HG03460 (cell line): ENCODE results near the gene SLC25A43.
A peak's percentile ranks its signal among the peaks of the same experiment; 100 is the strongest.
"Not testable (repeated sequence)": the region's sequence is repeated elsewhere in the genome, so short reads cannot be mapped to it uniquely, and the experiment has no call there.

Experiments used
- ATAC-seq: cut with Tn5 transposase; IDR thresholded peaks from one replicate; pipeline ENCODE4 v1.9.1; 2021; ENCODE audit not compliant: unreplicated experiment

The SLC25A43 gene

DNA sequence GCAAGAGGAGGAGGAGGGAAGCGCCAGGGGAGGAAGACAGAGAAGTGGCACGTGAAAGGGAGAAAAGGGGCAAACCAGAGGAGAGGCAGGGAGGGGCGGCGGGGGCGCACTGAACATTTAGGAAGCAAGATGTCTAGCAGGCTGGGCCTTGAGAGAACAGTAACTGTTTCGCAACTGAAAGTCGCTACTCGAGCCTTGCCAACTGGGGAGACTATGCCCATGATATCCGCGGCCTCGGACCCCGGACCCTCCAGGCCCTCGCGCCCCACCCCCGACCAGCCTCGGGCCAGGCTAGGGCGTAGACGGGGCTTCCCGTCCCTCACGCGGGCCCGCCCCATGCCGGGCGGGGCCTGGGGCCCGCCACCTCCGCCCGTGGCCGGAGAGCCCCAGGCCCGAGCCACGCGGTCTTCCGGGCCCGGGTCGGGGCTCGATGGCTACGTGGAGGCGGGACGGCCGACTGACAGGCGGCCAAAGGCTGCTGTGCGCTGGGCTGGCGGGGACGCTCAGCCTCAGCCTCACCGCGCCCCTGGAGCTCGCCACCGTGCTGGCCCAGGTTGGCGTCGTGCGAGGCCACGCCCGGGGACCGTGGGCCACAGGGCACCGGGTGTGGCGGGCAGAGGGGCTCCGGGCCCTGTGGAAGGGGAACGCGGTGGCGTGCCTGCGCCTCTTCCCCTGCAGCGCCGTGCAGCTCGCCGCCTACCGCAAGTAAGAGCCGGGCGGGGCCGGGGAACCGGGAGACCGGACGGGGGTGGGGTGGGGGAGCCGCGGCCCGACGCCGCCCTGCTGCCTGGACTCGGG is at the start of gene SLC25A43:
Gene SLC25A43 (plus strand): TSS at position 363 of the 798 bp plus-strand sequence. CDS start 68 bp downstream, at position 431.
- peak; percentile 92 for ATAC-seq

GRCh38 chrX:119359618-119360382 is 39.3 kb upstream of the SLC25A43 start:
- ATAC-seq = no peak

GRCh38 chrX:119361451-119361850 is 37.7 kb upstream of the SLC25A43 start:
- not testable (repeated sequence) for ATAC-seq

DNA sequence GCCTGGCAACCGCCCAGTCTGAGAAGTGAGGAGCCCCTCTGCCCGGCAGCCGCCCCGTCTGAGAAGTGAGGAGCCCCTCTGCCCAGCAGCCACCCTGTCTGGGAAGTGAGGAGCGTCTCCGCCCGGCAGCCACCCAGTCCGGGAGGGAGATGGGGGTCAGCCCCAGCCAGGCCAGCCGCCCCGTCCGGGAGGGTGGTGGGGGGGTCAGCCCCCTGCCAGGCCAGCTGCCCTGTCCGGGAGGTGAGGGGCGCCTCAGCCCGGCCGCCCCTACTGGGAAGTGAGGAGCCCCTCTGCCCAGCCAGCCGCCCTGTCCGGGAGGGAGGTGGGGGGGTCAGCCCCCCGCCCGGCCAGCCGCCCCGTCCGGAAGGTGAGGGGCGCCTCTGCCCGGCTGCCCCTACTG is 37.1 kb upstream of the SLC25A43 start:
- ATAC-seq = not testable (repeated sequence)

GRCh38 chrX:119363391-119363790 is 35.7 kb upstream of the SLC25A43 start:
- no peak for ATAC-seq

- not testable (repeated sequence) for ATAC-seq
Measured at GRCh38 chrX:119371861-119372260, 27.3 kb upstream of the SLC25A43 start.

DNA sequence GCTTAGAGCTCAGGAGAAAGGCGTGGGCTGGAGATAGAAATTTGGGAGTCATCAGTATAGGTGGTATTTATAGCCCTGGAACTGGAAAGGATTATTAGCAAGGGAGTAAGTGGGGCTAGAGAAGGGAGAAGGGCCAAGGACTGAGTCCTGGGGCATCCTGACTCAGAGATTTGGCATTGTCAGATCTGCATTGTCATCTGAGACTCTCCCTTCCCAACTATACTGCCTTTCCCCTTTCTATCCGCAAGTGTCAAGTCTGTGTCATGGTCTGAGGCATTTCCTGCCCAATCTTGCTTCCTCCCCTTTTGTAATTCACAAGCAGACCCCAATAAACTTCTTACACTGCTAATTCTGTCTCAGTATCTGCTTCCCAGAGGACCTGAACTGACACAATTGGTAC is 24.4 kb upstream of the SLC25A43 start:
- ATAC-seq = no peak

GRCh38 chrX:119375561-119375960 is 23.6 kb upstream of the SLC25A43 start:
- no peak for ATAC-seq

DNA sequence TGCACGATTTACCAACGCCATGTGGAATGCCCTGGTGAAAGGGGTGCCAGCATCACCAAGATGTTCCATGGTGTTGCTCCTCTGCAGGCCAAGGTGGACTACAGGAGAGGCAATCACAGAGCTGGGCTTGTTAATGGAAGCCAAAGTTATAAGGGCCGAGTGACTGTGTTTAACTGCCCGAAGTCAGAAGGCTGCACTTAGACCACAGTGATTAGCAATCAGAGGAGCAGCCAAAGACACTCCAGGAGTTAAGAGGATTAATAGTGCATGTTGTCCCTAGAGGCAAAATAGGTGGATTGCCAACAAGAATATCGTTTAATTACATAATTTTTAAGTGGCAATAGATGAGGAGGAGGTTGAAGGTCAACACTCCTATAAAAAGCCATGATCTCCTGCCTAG is 22.8 kb upstream of the SLC25A43 start:
- ATAC-seq = no peak

DNA sequence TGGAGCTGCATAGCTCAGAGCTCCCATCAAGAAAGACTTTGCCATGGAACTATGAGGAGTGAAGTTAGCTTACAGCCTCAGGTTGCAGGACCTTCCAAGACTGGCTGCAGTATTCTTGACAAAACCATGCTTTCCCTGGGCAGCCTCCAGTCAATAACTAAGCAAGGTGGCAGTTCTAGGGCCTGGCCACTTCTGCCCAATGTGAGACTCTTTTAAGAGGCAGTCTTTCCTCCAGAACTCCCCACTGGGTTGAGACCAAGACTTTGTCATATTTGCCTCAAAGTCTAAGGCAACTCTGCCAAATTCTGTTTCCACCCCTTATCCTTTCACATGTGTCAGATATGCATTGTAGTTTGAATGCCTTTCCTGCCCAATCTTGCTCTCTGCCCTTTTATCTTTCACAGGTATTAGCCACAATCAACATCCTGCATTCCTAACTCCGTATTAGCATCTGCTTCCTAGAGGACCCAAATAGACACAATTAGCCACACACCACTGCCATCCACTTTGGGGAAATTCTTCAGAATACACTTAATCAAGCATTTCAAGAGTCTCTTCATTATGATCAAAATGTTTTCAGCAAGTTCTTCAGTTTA is 17.7 kb upstream of the SLC25A43 start:
- no peak for ATAC-seq

DNA sequence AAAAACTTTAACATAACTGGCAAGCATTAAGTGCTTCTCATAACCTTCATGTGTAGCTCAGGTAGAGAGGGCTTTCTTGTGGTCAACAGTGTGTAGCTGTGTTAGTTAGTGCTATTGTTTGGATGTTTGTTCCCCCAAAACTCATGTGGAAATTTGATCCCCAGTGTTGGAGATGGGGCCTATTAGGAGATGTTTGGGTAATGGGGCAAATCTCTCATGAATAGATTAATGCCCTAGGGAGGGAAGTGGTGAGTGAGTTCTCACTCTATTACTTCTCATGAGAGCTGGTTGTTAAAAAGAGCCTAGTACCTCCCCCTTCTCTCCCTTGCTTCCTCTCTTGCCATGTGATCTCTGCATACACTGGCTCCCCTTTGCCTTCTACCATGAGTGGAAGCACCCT is 16.5 kb upstream of the SLC25A43 start:
- ATAC-seq = no peak

DNA sequence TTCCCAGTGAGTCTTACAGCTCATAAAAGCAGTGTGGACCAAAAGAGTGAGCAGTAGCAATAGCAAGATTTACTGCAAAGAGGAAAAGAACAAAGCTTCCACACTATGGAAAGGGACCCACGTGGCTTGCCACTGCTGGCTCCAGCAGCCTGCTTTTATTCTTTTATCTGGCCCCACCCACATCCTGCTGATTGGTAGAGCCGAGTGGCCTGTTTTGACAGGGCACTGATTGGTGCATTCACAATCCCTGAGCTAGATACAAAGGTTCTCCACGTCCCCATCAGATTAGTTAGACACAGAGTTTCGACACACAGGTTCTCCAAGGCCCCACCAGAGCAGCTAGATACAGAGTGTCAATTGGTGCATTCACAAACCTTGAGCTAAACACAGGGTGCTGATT is 12.5 kb upstream of the SLC25A43 start:
- not testable (repeated sequence) for ATAC-seq

- ATAC-seq = not testable (repeated sequence)
Measured at GRCh38 chrX:119387426-119387825, 11.7 kb upstream of the SLC25A43 start.

GRCh38 chrX:119389214-119389613 is 9.9 kb upstream of the SLC25A43 start:
- ATAC-seq = no peak

DNA sequence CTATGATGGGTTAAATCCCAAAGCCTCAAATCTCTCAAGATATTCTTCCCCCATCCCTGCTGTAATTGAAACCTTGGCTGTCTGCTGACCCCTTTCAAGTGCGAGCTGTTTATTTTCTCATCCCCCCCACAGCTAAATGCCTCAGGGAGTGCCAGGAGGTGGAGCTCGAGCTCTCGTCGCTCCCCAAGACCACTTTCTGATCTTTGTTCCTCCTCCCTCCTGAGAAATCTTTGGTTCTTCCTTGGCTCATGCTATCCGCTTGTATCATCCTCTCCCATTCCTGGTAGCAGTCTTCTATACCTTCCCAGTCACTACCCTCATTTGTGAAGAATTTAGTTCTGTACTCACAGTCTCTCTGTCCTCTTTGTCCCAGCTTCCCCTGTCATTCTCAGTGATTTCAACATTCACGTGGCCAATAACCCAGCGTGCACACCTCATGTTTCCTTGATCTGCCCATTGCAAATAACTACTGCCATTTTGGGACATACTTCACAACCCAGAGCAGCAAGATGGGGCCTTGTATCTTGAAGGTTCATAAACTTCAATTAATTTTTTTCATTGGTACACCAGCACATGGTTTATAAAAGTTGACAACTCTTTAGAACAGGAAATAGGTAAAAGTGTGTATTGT is 9.2 kb upstream of the SLC25A43 start:
- ATAC-seq = no peak

GRCh38 chrX:119391279-119391678 is 7.9 kb upstream of the SLC25A43 start:
- no peak for ATAC-seq

GRCh38 chrX:119393144-119393543 is 6.0 kb upstream of the SLC25A43 start:
- no peak for ATAC-seq

GRCh38 chrX:119398587-119398973 is 556 bp upstream of the SLC25A43 start:
- peak; percentile 24 for ATAC-seq

- ATAC-seq = no peak
Measured at GRCh38 chrX:119399772-119400101, 601 bp downstream of the SLC25A43 start.

DNA sequence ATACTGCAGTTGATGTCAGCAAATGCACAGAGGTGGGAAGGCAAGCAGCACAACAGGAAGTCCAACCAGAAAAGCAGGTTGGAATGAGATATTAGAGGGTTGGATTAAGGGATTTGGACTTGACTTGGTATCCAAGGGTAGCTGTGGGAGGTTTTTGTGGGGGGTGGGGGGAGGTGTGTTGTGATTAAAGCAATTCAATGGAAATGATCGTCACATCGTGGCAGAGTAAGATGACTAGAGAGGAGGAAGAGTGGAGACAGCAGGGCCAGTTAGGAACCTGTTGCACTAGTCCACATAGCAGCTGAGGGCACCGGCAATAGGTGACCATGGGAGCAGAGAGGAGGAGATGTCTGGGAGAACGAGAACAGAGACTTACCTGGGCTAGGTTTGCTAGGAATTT is 2.4 kb downstream of the SLC25A43 start:
- no peak for ATAC-seq

DNA sequence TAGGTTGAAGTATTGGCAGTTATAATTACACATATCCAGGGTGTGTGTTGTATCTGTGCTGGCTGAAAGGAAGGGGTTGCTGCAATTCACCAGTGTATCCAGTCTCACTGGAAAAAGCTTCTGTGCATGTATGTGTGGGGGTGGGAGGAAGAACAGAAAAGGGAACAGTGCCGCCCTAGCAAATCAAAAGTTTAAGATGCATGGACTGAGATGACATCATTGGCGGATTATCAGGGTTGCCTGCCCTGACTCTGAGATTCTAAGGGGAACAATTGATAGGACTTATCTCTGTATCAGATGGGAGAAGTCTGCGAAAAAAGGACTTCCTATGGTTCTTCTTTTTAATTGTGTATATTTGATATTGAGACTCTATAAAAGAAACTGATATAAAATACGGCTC is 3.5 kb downstream of the SLC25A43 start:
- ATAC-seq = no peak
